ENCODE results near the gene MALRD1.

Gene MALRD1

GRCh38 chr10:19783721-19784120 is 735.1 kb downstream of the MALRD1 start:
- Histone ChIP-seq H3K4me3 (ENCODE audit: low read depth, low read length, poor library complexity, severe bottlenecking) (no peak overlapping the region), H3K27ac (ENCODE audit: low read depth, low read length, poor library complexity, severe bottlenecking) (no peak overlapping the region), H3K27me3 (ENCODE audit: insufficient read depth, low read length) (no peaks in the 10 kb centered on the region)

More at GRCh38 chr10:19783721-19784120, 735.1 kb downstream of the MALRD1 start:
- H3K9me3 ChIP-seq (ENCODE audit: low read length) = no peaks in the 10 kb centered on the region
- H3K4me1 ChIP-seq (ENCODE audit: insufficient read depth, low read length, severe bottlenecking) = no peaks in the 10 kb centered on the region
- no peaks in the 10 kb centered on the region for H4K20me1 ChIP-seq (ENCODE audit: insufficient read depth, low read length)
- H2AFZ ChIP-seq (ENCODE audit: low read length) = no peak overlapping the region
- no peaks in the 10 kb centered on the region for H3K79me2 ChIP-seq (ENCODE audit: insufficient read depth, low read length)
- H3K4me2 ChIP-seq (ENCODE audit: low read length) = no peak overlapping the region
- no peaks in the 10 kb centered on the region for H3K9me2 ChIP-seq (ENCODE audit: low read depth, low read length)
- no peak overlapping the region for H3K9ac ChIP-seq (ENCODE audit: low read length)
- no peaks in the 10 kb centered on the region for H3F3A ChIP-seq (ENCODE audit: insufficient read depth, low read length)
- no peaks in the 10 kb centered on the region for H3K36me3 ChIP-seq (ENCODE audit: insufficient read depth, low read length)
- TF ChIP-seq CTCF (IDR thresholded peaks at IDR 0.05; ENCODE audit: low read length) (no peak), EZH2 (IDR thresholded peaks at IDR 0.05; ENCODE audit: borderline replicate concordance, low read length) (no peak)

Data from OCI-LY1 (cell line).